AG08395 (cell line): Measurements from ENCODE around the gene DCK.
A peak's percentile ranks its signal among the peaks of the same experiment; 100 is the strongest.
"Not testable (repeated sequence)": the region's sequence is repeated elsewhere in the genome, so short reads cannot be mapped to it uniquely, and the experiment has no call there.

Experiments
- DNase-seq: peaks from one replicate; pipeline ENCODE4 v3.0.0; 2012; ENCODE audit warnings: mixed read lengths, low spot score

The DCK gene

DNA sequence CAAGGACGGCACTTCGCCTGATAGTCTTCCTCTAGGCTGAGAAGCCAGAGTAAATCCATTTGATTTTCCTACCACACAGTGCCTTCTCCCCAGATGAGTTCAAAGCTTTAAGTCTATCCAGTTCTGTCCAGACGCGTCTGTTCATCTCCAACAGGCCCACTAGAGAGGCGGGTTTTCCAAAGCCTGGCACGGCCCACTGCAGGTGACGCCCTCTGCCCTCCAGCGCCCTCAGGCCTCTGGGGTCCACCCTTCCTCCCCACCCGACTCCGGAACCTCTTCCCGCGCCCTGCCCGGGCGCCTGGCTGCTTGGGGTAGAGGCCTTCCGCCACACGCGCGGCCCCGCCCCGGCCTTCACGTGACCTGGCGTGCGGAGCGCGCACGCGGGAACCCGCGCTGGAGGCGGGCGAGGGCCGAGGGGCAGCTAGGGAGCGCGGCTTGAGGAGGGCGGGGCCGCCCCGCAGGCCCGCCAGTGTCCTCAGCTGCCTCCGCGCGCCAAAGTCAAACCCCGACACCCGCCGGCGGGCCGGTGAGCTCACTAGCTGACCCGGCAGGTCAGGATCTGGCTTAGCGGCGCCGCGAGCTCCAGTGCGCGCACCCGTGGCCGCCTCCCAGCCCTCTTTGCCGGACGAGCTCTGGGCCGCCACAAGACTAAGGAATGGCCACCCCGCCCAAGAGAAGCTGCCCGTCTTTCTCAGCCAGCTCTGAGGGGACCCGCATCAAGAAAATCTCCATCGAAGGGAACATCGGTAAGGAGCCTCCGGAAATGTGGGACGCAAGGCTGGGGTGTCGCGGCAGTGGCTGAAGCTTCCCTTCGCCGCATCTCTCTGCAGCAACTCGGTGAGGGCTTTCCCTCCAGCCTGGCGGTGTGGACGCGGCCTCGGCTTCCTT is at the start of gene DCK:
DCK (plus strand) TSS at position 469 of the 888 bp plus-strand sequence; CDS start at position 656, 187 bp downstream.
- DNase-seq, result peak; percentile 96

DNA sequence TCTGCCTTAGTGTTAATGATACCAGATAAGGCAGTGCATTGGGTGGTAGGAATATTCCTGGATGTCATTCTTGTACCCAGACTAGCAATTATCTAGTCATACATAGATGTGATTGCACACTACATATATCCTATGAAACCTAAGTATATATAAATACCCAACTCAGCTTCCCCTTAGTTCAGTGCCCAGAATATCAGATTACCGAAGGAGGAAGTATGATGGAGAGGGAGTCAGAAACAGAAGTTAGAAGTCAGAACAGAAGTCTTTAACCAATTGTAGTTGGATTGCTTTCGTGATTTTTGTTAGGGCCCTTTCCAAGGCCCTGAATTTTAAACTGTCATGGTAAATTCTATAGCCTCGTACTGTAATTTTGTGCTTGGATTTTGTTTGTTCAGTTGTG is 48.4 kb upstream of the DCK start:
- no peak for DNase-seq

DNA sequence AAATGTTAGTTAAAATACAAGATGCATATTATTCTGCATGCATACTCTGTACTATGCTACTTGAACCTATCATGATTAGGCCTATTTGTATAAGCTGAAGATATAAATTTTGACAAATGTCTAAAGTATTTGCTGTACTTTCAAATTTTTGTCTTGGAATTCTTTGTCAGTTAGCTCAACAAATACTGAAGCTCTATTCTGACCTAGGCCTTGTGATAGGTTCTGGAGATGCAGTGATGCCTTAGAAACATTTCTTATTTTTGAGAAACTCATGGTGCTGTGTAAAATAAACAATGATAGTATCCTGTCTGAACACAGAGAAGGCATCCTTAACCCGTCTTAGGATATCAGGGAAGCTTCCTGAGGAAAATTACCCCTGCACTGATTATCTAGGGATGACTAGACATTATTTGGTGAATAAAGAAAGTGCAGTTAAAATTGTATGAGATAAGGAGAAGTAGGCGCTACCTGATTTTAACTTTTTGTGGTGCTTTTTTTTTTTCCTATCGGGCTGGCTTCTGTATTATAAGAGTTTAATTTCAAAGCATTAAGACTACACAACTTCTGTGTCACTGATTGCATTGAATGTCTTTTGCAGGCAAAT is 47.9 kb upstream of the DCK start:
- peak; percentile 25 for DNase-seq

DNA sequence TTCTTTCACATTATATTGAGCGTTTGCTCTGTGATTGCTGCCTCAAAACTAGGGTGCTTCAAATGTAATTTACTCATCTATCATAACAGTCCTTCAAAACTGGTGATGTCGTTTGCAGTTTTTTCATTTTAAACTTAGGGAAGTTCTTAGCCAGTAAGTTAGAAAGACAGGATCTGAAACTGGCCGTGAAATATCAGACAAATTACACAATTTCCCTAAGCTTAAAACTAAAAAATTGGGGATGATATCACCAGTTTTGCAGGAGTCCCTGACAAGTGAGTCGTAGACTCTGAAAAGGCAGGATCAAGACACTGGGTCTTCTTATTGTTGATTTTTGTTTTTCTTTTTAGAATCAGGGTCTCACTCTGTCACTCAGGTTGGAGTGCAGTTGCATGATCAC is 46.5 kb upstream of the DCK start:
- DNase-seq, result no peak

DNA sequence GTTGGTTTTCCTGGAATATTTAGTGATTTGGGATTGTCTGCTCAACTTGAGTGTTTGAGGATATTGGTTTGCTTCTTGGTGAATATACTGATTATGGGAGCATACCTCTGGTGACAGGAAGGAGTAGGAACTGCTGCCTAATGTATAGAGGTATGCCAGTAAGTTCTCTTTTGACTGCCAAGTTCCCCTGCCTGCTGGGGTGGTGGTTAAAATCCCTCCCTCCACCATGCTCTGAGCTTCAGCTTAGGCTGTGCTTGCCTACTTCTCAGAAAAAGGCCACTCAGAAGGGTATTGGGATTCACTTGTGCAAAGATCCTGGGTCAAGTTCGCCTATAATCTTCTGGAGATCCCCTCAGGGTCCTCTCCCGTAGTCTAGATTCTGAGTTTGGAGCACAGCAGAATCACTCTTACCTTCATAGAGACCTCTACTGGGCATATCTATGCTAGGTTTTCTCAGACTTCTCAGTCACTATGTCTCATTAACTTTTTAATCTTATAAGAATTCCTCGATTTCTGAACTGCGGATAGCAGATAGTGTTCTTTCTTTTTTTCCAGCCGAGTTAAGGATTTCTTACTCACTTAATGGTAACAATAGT is 44.7 kb upstream of the DCK start:
- DNase-seq, result no peak

DNA sequence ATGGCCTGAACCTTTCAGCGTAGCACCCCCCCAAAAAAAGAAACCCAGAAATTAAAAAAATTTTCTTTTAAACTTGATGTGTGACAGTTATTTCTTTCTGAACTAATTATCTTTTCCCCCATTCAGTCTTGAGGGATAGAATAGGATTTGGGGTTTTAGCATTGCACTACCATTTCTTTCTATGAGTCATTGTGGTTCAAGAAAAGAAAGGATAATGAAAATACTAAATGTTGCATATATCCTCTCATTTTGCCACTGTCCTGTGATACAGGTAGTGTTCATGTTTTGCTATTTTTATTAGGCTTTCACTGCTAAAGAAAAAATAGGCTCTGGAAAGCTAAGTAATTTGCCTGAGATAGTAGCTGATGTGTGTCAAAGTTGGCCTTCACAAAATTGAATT is 39.4 kb upstream of the DCK start:
- no peak for DNase-seq

DNA sequence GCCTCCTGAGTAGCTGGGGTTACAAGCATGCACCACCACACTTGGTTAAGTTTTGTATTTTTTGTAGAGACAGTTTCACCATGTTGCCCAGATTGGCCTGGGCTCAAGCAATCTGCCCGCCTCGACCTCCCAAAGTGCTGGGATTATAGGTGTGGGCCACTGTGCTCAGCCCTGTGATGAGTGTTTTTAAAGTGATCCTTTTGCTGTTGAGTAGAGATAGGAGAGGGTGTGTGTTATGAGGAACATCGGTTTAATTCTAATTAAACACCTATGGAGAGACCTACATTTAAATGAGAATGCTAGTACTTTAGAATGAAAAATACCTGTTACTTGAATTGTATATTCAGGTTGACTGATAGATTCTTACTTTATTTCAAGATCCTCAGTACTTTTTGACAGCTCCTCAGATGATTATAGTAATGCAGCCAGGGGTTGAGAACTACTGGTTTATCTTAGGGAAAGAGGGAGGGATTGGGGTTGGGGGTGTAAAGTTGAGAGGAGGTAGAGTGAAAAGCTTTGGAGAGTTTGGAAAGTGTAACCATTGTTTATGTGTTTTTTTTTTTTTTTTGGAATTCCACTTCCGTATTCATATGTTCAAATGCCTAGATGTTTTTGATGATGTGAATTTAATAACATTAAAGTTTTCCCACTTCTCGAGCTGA is 36.8 kb upstream of the DCK start:
- DNase-seq, result no peak

DNA sequence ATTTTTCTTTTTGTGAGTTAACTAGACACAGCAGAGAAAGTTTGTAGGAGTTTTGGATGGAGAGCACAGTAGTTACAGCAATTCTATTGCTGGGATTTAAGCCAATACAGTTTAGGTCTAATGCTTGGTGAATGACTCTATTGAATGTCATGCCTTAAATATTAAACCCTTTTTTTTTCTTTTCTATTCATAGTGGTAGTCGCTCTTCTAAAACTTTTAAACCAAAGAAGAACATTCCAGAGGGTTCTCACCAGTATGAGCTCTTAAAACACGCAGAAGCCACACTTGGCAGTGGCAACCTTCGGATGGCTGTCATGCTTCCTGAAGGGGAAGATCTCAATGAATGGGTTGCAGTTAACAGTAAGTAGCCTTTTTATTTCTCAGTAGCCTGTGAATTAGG is 34.8 kb upstream of the DCK start:
- DNase-seq, result peak; percentile 82

DNA sequence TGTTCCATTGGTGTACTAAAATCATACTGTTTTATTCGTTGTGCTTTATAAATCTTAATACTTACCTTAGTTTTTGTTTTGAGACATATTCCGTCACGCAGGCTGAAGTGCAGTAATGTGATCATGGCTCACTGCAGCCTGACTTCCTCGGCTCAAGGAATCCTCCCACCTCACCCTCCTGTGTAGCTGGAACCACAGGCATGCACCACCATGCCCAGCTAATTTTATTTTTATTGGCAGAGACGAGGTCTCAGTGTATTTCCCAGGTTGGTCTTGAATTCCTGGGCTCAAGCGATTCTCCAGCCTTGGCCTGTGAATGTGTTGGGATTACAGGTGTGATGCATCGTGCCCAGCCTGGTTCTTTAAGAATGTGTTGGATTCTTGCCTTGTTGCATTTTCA is 24.4 kb upstream of the DCK start:
- no peak for DNase-seq

DNA sequence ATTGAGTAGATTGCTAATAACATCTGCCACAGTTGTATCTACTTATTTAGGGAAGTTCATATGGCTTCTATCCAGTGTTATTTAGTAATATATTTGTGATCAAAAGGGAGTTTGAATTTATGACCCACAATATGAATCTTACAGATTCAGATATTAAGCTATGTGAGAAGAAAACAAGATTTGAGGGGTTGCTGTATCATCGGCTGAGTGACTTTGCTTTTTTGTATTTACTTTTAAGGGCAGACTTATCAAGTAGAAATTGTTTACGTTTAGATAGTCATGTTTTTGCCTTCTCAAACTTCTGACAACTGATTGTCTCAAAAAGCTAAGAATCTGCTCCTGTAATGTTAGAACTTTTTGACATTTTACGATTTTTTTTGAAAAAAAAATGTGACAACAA is 17.2 kb upstream of the DCK start:
- no peak for DNase-seq

DNA sequence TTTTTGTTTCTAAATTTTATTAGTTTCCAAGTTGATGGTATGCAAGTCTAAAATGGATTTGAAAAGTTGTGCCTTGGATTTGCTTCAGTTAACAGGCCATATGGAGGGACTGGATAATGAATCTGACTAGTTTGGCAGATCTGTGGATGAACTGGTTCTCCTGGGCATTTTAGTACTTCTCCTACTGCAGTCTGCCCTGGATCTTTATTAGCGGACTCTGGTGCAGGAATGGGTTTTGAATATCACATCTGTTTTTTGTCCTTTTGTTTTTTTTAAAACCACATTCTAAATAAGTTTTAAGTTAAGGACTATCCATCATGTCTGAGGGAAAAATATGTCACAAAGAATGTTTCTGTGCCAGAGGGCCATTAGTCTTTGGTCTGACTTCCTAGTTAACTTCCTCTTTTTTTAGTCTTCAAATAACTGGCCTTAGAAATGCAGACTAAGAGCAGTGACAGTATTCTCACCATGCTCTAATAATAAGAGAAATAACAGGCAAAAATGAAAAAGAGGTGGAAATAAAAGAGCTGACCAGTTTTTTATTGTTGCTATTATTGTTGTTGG is 13.9 kb upstream of the DCK start:
- DNase-seq, result no peak

DNA sequence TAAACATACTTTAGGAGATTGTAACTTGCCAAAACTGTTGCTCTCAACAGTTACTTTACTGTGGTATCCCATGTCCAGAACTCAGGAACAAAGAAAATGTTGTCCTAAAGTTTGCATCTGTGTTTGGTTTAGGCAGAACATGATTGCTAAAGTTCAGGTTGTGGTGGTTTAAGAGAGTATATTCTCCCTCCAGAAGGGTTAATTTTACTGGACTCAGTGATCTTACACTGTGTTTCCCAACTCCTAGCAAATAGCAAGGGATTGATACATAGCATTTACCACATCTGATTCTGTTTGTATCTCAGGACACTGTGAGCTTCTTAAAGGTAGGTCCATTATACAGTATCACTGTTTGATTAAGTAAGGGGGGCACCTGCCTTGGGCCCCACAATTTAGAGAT is 13.3 kb upstream of the DCK start:
- no peak for DNase-seq

DNA sequence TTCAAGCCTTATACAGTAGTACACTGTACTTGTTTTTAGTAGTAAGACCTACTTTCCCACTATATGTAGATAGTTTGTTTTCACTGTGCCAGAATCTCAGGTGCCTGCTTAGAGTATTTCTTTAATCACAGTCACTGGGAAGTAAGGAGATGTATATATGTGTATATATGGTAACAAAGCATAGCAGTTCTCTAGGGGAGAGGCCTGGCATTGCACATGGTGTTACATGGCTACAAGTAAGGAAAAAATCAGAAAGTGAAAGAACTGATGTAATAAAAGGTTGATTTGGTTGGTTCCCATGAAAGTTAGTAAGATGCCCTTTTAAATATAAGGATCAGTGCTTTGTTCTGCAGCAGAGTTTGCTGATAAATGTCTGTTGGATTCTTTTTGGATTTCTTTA is 9.3 kb upstream of the DCK start:
- no peak for DNase-seq

DNA sequence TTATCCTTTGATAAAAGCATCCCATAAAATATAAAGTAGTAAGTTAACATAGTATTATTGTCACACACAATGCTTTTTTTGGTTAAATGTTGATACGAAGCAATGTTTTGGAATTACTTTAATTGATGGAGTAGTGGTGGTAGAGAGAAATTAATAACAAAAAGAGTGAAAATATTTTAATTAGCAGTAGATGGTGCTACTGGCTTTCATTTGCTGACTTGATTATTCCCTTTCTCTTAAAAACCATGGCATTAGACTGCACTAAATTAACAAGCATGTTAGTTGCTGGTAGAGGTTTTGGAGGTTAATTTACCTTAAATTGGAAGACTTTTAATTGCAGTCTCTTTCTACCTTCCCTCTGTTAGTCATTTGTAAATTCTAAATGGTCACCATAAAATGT is 8.9 kb upstream of the DCK start:
- no peak for DNase-seq

DNA sequence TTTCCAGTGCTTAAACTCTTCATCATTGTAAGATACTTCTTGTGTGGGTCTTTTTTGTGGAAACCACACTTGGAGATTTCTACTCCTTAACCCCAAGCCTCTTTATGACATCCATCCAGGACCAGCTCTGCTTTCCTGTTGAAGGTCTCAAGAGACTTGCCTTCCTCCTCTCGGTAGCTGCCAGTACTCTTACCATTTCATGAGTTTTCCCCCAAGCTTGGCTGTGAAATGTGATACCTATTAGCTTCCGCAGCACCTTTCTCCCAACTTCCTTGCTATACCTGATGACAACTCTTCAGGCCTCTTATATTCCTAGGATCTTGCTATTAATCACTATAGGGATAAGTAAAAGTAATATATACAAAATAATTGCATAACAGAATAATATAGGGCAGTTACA is 1.9 kb upstream of the DCK start:
- DNase-seq, result no peak

DNA sequence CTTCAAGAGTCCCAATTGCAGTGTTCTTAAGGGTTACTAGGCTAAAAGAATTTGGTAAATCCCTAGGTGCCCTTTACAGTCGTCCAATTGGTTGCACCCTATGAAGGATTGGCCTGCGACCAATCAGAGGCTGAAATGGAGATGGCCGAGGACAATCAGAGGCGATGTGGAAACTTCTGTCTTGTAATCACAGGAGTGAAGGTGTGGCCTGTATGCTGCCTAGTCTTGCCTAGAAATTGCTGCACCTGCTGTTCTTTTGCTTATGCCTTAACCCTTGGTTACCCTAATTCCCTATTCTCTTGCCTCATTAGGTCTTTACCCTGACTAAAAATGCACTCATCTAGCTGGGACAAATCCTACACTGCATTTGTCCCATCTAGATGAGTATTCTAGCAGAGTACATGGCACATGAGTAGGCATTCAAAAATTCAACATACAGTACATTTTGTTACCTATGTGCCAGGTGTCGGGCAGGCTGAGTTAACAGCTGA is 1.0 kb upstream of the DCK start:
- no peak for DNase-seq

DNA sequence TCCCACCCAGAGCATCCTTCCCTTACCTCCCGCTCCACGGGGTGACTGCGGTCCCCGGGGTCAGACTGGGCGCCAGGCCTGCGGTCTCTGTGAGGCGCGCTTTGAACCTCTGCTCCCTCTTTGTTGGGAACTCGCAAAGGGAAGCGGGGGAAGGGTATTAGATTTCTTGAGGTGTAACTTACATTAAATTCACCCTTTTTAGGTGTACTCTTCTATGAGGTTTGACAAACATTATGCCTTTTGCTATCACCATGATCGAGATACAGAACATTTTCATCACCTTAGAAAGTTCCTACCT is 569 bp downstream of the DCK start:
- DNase-seq, result no peak

DNA sequence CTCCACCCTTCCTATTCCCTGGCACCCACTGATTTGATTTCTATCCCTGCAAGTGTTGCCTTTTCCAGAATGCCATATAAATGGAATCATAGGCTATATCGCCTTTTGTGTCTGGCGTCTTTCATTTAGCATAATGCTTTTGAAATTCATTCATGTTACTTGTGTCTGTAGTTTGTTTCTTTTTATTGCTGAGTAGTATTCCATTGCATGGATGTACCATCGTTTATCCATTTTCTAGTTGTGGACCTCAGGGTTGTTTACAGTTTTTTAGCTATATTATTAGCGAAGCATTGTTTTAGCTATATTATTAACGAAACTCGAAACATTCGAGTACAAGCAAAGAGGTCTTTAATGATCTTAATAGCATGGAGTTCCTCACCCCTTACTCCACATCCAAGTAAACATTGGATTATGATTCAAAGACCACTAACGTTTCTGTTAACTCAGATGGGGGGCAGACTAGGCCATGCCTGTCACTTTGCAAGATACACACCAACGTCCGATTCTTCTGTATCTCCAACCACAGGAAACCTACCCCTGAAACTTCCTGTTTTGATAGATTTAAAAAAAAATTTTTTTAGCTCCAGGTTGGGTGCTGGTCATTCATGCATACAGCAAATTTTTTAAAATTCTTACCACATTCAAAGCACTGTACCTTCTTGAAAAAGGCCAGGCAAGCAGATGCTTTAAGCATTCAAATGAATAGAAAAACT is 1.1 kb downstream of the DCK start:
- DNase-seq, result no peak

DNA sequence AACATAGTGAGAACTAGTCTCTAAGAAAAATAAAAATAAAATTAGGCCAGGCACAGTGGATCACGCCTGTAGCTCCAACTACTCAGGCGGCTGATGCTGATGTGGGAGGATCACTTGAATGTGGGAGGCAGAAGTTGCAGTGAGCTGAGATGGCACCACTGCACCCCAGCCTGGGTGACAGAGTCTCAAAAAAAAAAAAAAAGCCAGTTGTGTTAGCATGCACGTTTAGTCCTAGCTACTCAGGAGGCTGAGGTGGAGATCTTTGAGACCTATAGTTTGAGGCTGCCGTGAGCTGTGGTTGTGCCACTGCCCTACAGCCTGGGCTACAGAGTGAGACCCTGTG is 2.5 kb downstream of the DCK start:
- DNase-seq, result no peak

DNA sequence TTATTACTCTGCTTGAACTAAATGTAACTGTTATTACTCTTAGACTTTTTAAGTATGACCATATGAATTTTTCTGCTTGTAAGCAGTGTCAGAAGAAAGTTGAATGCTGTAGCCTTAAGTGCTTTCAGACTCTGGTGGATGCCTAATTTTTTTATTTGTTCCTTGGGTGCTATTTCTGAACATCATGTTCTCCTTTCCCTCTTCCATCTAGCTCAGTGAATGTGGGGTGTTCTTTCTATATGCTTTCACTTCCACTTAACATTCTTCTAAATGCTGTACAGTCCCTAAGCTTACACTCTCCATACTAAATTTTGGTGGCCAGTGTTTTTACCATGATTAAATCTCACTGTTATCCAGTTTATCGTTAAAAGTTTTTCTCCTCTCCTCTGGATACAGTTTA is 3.6 kb downstream of the DCK start:
- no peak for DNase-seq

DNA sequence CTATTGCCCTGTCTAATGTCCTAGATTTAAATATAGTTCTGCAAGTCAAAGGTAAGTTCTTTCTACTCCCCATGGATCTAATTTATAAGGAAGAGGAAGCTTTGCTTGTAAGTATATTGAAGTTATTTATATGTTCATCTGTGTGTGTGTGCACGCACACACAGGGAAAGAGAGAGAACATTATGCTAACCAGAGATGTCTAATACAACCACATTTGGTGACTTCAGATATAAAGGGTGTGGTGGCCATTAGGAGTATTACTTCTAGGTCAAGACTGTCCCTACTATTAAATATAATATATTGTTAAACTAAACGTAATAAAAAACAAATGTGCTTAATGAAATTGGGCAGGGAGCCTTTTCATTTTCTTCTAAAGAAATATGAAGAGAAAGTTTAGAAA is 4.1 kb downstream of the DCK start:
- DNase-seq, result peak; percentile 5

DNA sequence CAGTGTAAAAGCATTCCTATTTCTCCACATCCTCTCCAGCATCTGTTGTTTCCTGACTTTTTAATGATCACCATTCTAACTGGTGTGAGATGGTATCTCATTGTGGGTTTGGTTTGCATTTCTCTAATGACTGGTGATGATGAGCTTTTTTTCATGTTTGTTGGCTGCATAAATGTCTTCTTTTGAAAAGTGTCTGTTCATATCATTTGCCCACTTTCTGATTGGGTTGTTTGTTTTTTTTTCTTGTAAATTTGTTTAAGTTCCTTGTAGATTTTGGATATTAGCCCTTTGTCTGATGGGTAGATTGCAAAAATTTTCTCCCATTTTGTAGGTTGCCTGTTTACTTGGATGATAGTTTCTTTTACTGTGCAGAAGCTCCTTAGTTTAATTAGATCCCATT is 6.2 kb downstream of the DCK start:
- DNase-seq, result not testable (repeated sequence)
